GM10266 (cell line): ENCODE measurements around the gene OVOL1.
"Not testable (repeated sequence)": the region's sequence is repeated elsewhere in the genome, so short reads cannot be mapped to it uniquely, and the experiment has no call there.

ENCODE experiments used
- DNase-seq: peaks from one replicate; pipeline ENCODE4 v3.0.0; 2012; ENCODE audit errors: extremely low spot score
- TF ChIP-seq, protein P1 (sequence below): IDR thresholded peaks from 2 replicates; pipeline ENCODE4 v1.5.1; 2012; ENCODE audit warnings: mild to moderate bottlenecking, low read depth; ENCODE audit not compliant: control insufficient read depth, insufficient read depth; ENCODE audit errors: missing control alignments

OVOL1 gene

DNA sequence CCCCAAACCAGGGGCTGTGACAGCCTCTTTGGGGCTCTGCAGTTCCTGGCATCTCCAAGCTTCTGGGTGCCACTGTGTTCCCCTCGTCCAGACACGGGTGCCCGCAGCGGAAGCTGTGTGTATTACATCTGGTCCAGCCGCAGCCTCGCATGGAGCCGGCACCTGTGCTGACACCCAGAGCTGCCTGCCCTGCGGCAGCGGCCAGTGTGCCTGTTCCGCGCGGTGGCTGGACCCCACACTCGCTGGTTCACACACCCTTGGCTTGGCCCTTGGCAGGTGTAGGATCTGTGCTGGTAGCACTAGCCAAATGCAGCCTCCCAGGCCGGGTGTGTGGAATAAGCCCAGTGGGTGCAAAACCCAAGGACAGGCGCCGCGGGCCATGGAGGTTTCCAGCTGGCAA lies 41.8 kb upstream of the OVOL1 start:
- no peak for DNase-seq
- TF ChIP-seq, protein P1, sequence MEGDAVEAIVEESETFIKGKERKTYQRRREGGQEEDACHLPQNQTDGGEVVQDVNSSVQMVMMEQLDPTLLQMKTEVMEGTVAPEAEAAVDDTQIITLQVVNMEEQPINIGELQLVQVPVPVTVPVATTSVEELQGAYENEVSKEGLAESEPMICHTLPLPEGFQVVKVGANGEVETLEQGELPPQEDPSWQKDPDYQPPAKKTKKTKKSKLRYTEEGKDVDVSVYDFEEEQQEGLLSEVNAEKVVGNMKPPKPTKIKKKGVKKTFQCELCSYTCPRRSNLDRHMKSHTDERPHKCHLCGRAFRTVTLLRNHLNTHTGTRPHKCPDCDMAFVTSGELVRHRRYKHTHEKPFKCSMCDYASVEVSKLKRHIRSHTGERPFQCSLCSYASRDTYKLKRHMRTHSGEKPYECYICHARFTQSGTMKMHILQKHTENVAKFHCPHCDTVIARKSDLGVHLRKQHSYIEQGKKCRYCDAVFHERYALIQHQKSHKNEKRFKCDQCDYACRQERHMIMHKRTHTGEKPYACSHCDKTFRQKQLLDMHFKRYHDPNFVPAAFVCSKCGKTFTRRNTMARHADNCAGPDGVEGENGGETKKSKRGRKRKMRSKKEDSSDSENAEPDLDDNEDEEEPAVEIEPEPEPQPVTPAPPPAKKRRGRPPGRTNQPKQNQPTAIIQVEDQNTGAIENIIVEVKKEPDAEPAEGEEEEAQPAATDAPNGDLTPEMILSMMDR: no peak

DNA sequence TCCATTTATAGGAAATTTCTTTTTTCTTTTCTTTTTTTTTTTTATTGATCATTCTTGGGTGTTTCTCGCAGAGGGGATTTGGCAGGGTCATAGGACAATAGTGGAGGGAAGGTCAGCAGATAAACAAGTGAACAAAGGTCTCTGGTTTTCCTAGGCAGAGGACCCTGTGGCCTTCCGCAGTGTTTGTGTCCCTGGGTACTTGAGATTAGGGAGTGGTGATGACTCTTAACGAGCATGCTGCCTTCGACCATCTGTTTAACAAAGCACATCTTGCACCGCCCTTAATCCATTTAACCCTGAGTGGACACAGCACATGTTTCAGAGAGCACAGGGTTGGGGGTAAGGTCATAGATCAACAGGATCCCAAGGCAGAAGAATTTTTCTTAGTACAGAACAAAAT lies 24.7 kb upstream of the OVOL1 start:
- DNase-seq: not testable (repeated sequence)

DNA sequence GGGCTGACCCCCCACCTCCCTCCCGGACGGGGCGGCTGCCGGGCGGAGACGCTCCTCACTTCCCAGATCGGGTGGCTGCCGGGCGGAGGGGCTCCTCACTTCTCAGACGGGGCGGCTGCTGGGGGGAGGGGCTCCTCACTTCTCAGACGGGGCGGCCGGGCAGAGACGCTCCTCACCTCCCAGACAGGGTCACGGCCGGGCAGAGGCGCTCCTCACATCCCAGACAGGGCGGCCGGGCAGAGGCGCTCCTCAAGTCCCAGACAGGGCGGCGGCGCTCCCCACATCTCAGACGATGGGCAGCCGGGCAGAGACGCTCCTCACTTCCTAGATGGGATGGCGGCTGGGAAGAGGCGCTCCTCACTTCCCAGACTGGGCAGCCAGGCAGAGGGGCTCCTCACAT lies 24.0 kb upstream of the OVOL1 start:
- not testable (repeated sequence) for DNase-seq

DNA sequence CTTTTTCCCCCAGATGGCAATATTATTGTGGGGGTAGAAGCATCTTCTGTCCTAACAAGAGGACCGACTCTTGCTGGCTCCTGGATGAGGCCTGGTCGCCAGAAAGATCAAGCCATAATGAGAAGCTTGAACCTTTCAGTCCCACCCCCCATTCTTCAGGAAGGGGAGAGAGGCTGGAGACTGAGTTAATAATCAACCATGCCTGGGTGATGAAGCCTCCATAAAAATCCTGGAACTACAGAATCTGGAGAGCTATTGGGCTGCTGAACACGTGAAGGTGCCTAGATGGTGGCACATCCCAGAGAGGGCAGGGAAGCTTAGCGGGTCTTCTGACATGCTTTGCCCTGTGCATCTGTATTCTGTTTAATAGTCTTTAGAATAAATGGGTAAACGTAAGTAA lies 22.4 kb upstream of the OVOL1 start:
- TF ChIP-seq, protein P1: no peak

DNA sequence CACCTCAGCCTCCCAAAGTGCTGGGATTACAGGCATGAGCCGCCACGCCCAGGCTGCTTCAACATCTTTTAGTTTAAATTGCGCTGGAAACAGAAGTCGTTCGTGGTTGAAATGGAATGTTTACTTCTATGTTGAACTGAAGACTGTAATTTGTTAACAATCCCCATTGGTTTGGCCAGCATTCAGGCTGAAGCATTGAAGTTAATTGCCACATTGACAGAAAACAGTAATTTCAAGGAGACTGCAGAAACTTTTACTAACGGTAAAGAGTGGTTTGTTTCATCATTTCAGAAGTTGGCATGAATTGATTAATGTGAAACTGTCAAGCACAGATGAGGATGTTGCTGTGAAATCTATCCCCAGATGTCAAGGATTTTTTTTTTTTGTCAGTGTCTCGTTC lies 20.3 kb upstream of the OVOL1 start:
- TF ChIP-seq, protein P1: no peak
- DNase-seq: no peak

More for the DNA sequence above, 22.4 kb upstream of the OVOL1 start:
- DNase-seq: no peak

DNA sequence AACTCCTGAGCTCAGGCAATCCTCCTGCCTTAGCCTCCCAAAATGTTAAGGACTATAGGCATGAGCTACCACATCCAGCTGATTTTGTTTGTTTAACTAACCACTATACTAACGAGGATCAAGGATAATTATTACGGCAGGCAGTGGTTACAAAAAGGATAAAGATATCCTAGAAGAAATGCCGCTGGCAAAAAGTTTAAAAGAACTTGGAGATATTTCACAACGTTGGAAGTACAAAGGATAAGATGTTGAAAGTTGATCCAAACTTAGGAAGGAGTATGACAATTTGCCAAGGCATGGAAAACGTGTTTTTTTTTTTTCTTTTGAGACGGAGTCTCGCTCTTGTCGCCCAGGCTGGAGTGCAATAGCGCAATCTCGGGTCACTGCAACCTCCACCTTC lies 19.5 kb upstream of the OVOL1 start:
- TF ChIP-seq, protein P1: no peak

DNA sequence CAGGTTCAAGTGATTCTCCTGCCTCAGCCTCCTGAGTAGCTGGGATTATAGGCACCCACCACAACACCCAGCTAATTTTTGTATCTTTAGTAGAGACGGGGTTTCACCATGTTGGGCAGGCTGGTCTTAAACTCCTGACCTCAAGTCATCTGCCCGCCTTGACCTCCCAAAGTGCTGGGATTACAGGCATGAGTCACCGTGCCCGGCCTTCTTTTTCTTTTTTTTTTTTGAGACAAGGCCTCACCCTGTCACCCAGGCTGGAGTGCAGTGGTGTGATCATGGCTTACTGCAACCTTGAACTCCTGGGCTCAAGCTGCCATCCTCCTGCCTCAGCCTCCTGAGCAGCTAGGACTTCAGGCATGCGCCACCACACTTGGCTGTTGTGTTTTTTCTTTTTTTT lies 19.1 kb upstream of the OVOL1 start:
- DNase-seq: not testable (repeated sequence)

More for the DNA sequence above, 19.5 kb upstream of the OVOL1 start:
- no peak for DNase-seq

DNA sequence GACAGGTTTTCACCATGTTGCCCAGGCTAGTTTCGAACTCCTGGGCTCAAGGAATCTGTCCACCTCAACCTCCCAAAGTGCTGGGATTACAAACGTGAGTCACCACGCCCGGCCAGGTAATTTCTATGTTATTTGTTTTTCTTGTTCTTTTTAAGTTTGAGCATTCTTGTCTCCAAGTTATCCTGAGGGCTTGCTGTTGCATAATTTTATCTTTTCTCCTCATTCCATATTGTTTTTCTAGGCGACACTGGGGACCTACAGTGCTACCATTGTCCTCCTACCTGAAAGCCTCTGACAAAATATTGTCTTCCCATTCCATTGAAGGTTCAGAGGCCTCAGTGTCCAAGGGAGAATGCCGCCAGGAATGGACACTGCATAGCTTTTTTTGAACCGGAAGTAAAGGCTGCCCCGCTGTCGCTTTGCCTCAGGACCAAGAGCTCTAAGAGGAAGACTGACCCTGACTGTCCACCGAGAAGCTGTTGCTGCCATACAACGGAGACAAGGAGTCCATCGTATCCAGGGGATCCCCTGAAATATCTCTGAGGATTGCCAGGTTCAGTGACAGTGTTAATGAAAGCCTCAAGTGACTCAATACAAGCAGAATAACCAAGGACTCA lies 15.8 kb upstream of the OVOL1 start:
- no peak for DNase-seq
- TF ChIP-seq, protein P1: no peak

DNA sequence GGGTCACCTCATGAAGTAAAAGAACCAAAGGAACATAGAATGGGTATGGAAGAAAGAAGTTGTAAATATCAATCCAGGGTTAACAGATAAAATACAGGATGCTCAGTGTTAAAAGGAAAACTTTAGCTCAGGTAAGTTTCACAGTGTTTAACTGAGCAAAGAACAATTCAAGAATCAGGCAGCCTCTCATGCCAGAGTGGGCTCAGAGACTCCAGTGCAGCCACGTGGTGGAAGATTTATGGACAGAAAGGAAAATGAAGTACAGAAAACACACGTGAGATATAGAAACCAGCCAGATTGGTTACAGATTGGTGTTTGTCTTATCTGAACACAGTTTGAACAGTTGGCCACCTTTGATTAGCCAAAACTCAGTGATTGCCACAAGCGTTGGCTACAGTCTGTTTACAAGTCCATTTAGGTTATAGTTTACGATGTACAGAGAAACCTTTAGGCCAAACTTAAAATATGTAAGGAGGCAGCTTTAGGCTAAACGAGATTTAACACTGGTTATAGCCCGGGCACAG lies 15.2 kb upstream of the OVOL1 start:
- DNase-seq: no peak
- TF ChIP-seq, protein P1: no peak
